GM23248 (cell line): ENCODE results near the gene KIF26A. TPM values are rescaled to one million over a fixed set of nuclear protein-coding genes. Genes with fewer than 3 reads are reported as not detected.
"Not testable (repeated sequence)": the region's sequence is repeated elsewhere in the genome, so short reads cannot be mapped to it uniquely, and the experiment has no call there.

Experiments
- DNase-seq: peaks from one replicate; pipeline ENCODE4 v3.0.0-alpha.2; 2015
- H2AFZ ChIP-seq: fragments of 200-600 bp; sonication (generic); 2 replicates; pipeline ENCODE4 v1.6.1; 2016; ENCODE audit warnings: antibody characterized with exemption
- H3F3A ChIP-seq: fragments of 200-600 bp; sonication (generic); 2 replicates; pipeline ENCODE4 v1.6.1; 2016; ENCODE audit warnings: mild to moderate bottlenecking, antibody characterized with exemption, mixed run types; ENCODE audit not compliant: insufficient read depth
- H3K27ac ChIP-seq: fragments of 200-600 bp; sonication (generic); 2 replicates; pipeline ENCODE4 v1.5.1; 2016; ENCODE audit warnings: mild to moderate bottlenecking
- H3K27me3 ChIP-seq: fragments of 200-600 bp; sonication (generic); replicated peaks from 2 replicates; pipeline ENCODE4 v1.6.1; 2016; ENCODE audit warnings: mild to moderate bottlenecking; ENCODE audit not compliant: insufficient read depth
- H3K36me3 ChIP-seq: fragments of 200-600 bp; sonication (generic); 2 replicates; pipeline ENCODE4 v1.6.1; 2016; ENCODE audit warnings: low read depth, mild to moderate bottlenecking
- H3K4me1 ChIP-seq: fragments of 200-600 bp; sonication (generic); 2 replicates; pipeline ENCODE4 v1.6.1; 2016; ENCODE audit warnings: mild to moderate bottlenecking; ENCODE audit not compliant: insufficient read depth
- H3K4me2 ChIP-seq: fragments of 200-600 bp; sonication (generic); one replicate; pipeline ENCODE4 v1.6.1; 2016; ENCODE audit warnings: mild to moderate bottlenecking; ENCODE audit not compliant: unreplicated experiment
- H3K4me3 ChIP-seq: fragments of 200-600 bp; sonication (generic); 2 replicates; pipeline ENCODE4 v1.5.1; 2016; ENCODE audit warnings: mild to moderate bottlenecking
- H3K79me2 ChIP-seq: fragments of 200-600 bp; sonication (generic); 2 replicates; pipeline ENCODE4 v1.6.1; 2016; ENCODE audit warnings: mild to moderate bottlenecking; ENCODE audit not compliant: insufficient read depth
- H3K9ac ChIP-seq: fragments of 200-600 bp; sonication (generic); 2 replicates; pipeline ENCODE4 v1.6.1; 2016; ENCODE audit warnings: mild to moderate bottlenecking
- H3K9me2 ChIP-seq: fragments of 200-600 bp; sonication (generic); 2 replicates; pipeline ENCODE4 v1.6.1; 2016; ENCODE audit warnings: mixed run types, mild to moderate bottlenecking, moderate library complexity; ENCODE audit not compliant: insufficient read depth
- H3K9me3 ChIP-seq: fragments of 200-600 bp; sonication (generic); one replicate; pipeline ENCODE4 v1.6.1; 2017; ENCODE audit warnings: low read depth
- H4K20me1 ChIP-seq: fragments of 200-600 bp; sonication (generic); 2 replicates; pipeline ENCODE4 v1.6.0; 2016; ENCODE audit not compliant: insufficient read depth
- EZH2 ChIP-seq: fragments of 200-600 bp; sonication (generic); IDR thresholded peaks from 2 replicates; pipeline ENCODE4 v1.6.1; 2018; ENCODE audit warnings: antibody characterized with exemption, mild to moderate bottlenecking; ENCODE audit not compliant: insufficient read depth, poor library complexity, severe bottlenecking
- EZH2phosphoT487 ChIP-seq: fragments of 200-600 bp; sonication (generic); IDR thresholded peaks from 2 replicates; pipeline ENCODE4 v1.6.1; 2018; ENCODE audit warnings: antibody characterized with exemption, moderate library complexity, mild to moderate bottlenecking, low read depth; ENCODE audit not compliant: insufficient read depth
- WGBS, 2 experiments: methylation state at CpG; one replicate each; pipeline ENCODE4 v1.1.6; 2015 to 2017; ENCODE audit warnings: low lambda C conversion rate in 2 of 2, low coverage in 1 of 2; ENCODE audit errors: missing lambda C conversion rate in 2 of 2; 5-methylcytosine and 5-hydroxymethylcytosine counted together
- in situ Hi-C: fragments of 300-500 bp; cut with MboI; formaldehyde crosslinking; loops from 2 replicates; pipeline ENCODE4 v1.15.0; 2020
- polyA plus RNA-seq: library from polyadenylated mRNA; unstranded; fragments of >200 nt; fragmentation: Nextera tagmentation; extraction: Ambion mirVana; gene quantifications from 2 replicates; pipeline ENCODE4 v1.2.1, GENCODE V29; 2016
- total RNA-seq: library from RNA; depleted of rRNA; stranded (reverse); fragments of >200 nt; shearing (Covaris generic); gene quantifications from 2 replicates; pipeline ENCODE4 v1.2.3, GENCODE V29; 2014

KIF26A gene
- total and polyA plus RNA-seq, 2 experiments from 2014 or later, result not detected

- Histone ChIP-seq H2AFZ (no peak overlapping the region), H3K4me2 (no peak overlapping the region), H3K36me3 (no peaks in the 10 kb centered on the region), H3K27me3 (no peaks in the 10 kb centered on the region), H3K4me1 (no peaks in the 10 kb centered on the region), H3K9me3 (no peaks in the 10 kb centered on the region), H3K9ac (no peak overlapping the region), H3K27ac (no peak overlapping the region), H3K79me2 (no peaks in the 10 kb centered on the region), H3F3A (no peaks in the 10 kb centered on the region), H3K4me3 (no peak overlapping the region), H4K20me1 (no peaks in the 10 kb centered on the region), H3K9me2 (no peaks in the 10 kb centered on the region)
- no peak for TF ChIP-seq EZH2phosphoT487
- no peak for TF ChIP-seq EZH2
- WGBS, 2 experiments, result 66 to 72% methylated on average over 2 of the region's 2 CpGs
- no peak for DNase-seq
- in situ Hi-C loops, result no loop called here
Measured at GRCh38 chr14:104204660-104205149, 66.3 kb downstream of the KIF26A start.

- Histone ChIP-seq H3K9me2 (no peaks in the 10 kb centered on the region), H3K27ac (no peak overlapping the region), H2AFZ (no peak overlapping the region), H3K79me2 (no peaks in the 10 kb centered on the region), H4K20me1 (no peaks in the 10 kb centered on the region), H3K9ac (no peak overlapping the region), H3F3A (no peaks in the 10 kb centered on the region), H3K4me3 (no peak overlapping the region), H3K9me3 (no peaks in the 10 kb centered on the region), H3K36me3 (no peaks in the 10 kb centered on the region), H3K4me1 (no peaks in the 10 kb centered on the region), H3K27me3 (no peaks in the 10 kb centered on the region), H3K4me2 (no peak overlapping the region)
- in situ Hi-C loops, result no loop called here
- WGBS, 2 experiments, result 32 to 43% methylated on average over 5 to 6 of the region's 6 CpGs
- TF ChIP-seq EZH2 (no peak), EZH2phosphoT487 (no peak)
- DNase-seq, result no peak
Measured at GRCh38 chr14:104205781-104206180, 67.4 kb downstream of the KIF26A start.

GRCh38 chr14:104206281-104206904 lies 68.0 kb downstream of the KIF26A start:
- Histone ChIP-seq H3F3A (no peaks in the 10 kb centered on the region), H3K4me2 (no peak overlapping the region), H3K9me2 (no peaks in the 10 kb centered on the region), H2AFZ (no peak overlapping the region), H3K27ac (no peak overlapping the region), H3K4me1 (no peaks in the 10 kb centered on the region), H3K4me3 (no peak overlapping the region), H3K9ac (no peak overlapping the region), H4K20me1 (no peaks in the 10 kb centered on the region), H3K9me3 (no peaks in the 10 kb centered on the region), H3K27me3 (no peaks in the 10 kb centered on the region), H3K79me2 (no peaks in the 10 kb centered on the region), H3K36me3 (no peaks in the 10 kb centered on the region)
- in situ Hi-C loops, result no loop called here
- no peak for TF ChIP-seq EZH2phosphoT487
- DNase-seq, result no peak
- WGBS, 2 experiments, result 10 to 14% methylated on average over 15 of the region's 15 CpGs

- Histone ChIP-seq H3K27me3 (no peaks in the 10 kb centered on the region), H3K9me3 (no peaks in the 10 kb centered on the region), H3K9me2 (no peaks in the 10 kb centered on the region), H3K4me1 (no peaks in the 10 kb centered on the region), H3K79me2 (no peaks in the 10 kb centered on the region), H3K36me3 (no peaks in the 10 kb centered on the region), H3F3A (no peaks in the 10 kb centered on the region), H3K27ac (no peak overlapping the region), H3K9ac (no peak overlapping the region), H2AFZ (no peak overlapping the region), H3K4me3 (no peak overlapping the region), H4K20me1 (no peaks in the 10 kb centered on the region), H3K4me2 (no peak overlapping the region)
- no peak for DNase-seq
- TF ChIP-seq EZH2, result no peak
- TF ChIP-seq EZH2phosphoT487, result no peak
- in situ Hi-C loops, result no loop called here
- 46 to 48% methylated on average over 21 to 22 of the region's 22 CpGs for WGBS, 2 experiments
Measured at GRCh38 chr14:104207142-104208014, 69.0 kb downstream of the KIF26A start.

GRCh38 chr14:104208015-104208295 lies 69.6 kb downstream of the KIF26A start:
- H3K9me3 ChIP-seq, H3K9me2 ChIP-seq, H3F3A ChIP-seq, H3K27me3 ChIP-seq, H3K36me3 ChIP-seq, H4K20me1 ChIP-seq, H2AFZ ChIP-seq, H3K4me2 ChIP-seq, DNase-seq, H3K4me3 ChIP-seq, H3K27ac ChIP-seq, H3K9ac ChIP-seq, H3K4me1 ChIP-seq, in situ Hi-C loops, H3K79me2 ChIP-seq: not testable (repeated sequence)
- WGBS, 2 experiments, result 58 to 70% methylated on average over 4 to 12 of the region's 13 CpGs

GRCh38 chr14:104208331-104208730 lies 69.9 kb downstream of the KIF26A start:
- H4K20me1 ChIP-seq, H3K27ac ChIP-seq, in situ Hi-C loops, H3K79me2 ChIP-seq, DNase-seq, H3K4me2 ChIP-seq, H3K36me3 ChIP-seq, H2AFZ ChIP-seq, H3K4me3 ChIP-seq, H3K27me3 ChIP-seq, H3K9me3 ChIP-seq, H3K4me1 ChIP-seq, H3K9me2 ChIP-seq, H3F3A ChIP-seq, H3K9ac ChIP-seq: not testable (repeated sequence)
- 78 to 79% methylated on average over 10 to 19 of the region's 21 CpGs for WGBS, 2 experiments
